CD4-positive, CD25-positive, alpha-beta regulatory T cell (primary cell): ENCODE results near the gene DEFB123. TPM values are rescaled to one million over a fixed set of nuclear protein-coding genes. Genes with fewer than 3 reads are reported as not detected.
A peak's percentile ranks its signal among the peaks of the same experiment; 100 is the strongest.

Experiments
- ATAC-seq, 2 donors: fragments of 150-1000 bp; cut with Tn5 transposase; one replicate each; pipeline ENCODE4 v1.10.0; 2021; ENCODE audit warnings: low read depth in 2 of 2, moderate number of reproducible peaks in 2 of 2, moderate library complexity in 1 of 2
- DNase-seq, 3 donors: peaks; one replicate each; pipeline versions ENCODE4 v3.0.0 to v3.0.0-alpha.2; 2012 to 2022; ENCODE audit warnings: mixed read lengths in 1 of 3
- H3K27ac ChIP-seq: one replicate; pipeline ENCODE4 v1.7.0; 2013; ENCODE audit warnings: mild to moderate bottlenecking, low read length; ENCODE audit not compliant: insufficient read depth, poor library complexity, severe bottlenecking
- H3K27me3 ChIP-seq: one replicate; pipeline ENCODE4 v1.7.0; 2013; ENCODE audit warnings: low read length; ENCODE audit not compliant: control insufficient read depth, insufficient read depth
- H3K36me3 ChIP-seq: one replicate; pipeline ENCODE4 v1.7.0; 2013; ENCODE audit warnings: mild to moderate bottlenecking, low read length, moderate library complexity; ENCODE audit not compliant: control insufficient read depth, insufficient read depth
- H3K4me1 ChIP-seq: 2 replicates; pipeline ENCODE4 v1.7.0; 2013; ENCODE audit warnings: mild to moderate bottlenecking, low read length; ENCODE audit not compliant: insufficient read depth, control insufficient read depth, poor library complexity, severe bottlenecking
- H3K4me3 ChIP-seq: one replicate; pipeline ENCODE4 v1.7.0; 2013; ENCODE audit warnings: low read depth, mild to moderate bottlenecking, low read length, moderate library complexity
- H3K9me3 ChIP-seq, 2 experiments: 1 replicate in 1 of 2; 2 replicates in 1 of 2; pipeline ENCODE4 v1.7.0; 2013; ENCODE audit warnings: low read length in 2 of 2, mild to moderate bottlenecking in 1 of 2, moderate library complexity in 1 of 2; ENCODE audit not compliant: control insufficient read depth in 2 of 2
- H3K27ac Mint-ChIP-seq, 3 donors: one replicate each; pipeline ENCODE4 v1.8.0; 2020 to 2022; ENCODE audit warnings: mild to moderate bottlenecking in 3 of 3, mixed read lengths in 3 of 3, moderate library complexity in 2 of 3
- H3K27me3 Mint-ChIP-seq: one replicate; pipeline ENCODE4 v1.8.0; 2022; ENCODE audit warnings: mild to moderate bottlenecking, mixed read lengths
- H3K36me3 Mint-ChIP-seq: one replicate; pipeline ENCODE4 v1.8.0; 2020; ENCODE audit warnings: mixed read lengths
- H3K4me1 Mint-ChIP-seq, 4 donors: one replicate each; pipeline ENCODE4 v1.8.0; 2020 to 2022; ENCODE audit warnings: mixed read lengths in 4 of 4, mild to moderate bottlenecking in 1 of 4
- H3K4me3 Mint-ChIP-seq, 4 donors: one replicate each; pipeline ENCODE4 v1.8.0; 2020 to 2022; ENCODE audit warnings: mild to moderate bottlenecking in 4 of 4, mixed read lengths in 4 of 4, moderate library complexity in 3 of 4
- H3K9me3 Mint-ChIP-seq, 7 donors: one replicate each; pipeline ENCODE4 v1.8.0; 2020 to 2022; ENCODE audit warnings: mixed read lengths in 7 of 7, mild to moderate bottlenecking in 3 of 7, moderate library complexity in 2 of 7
- polyA plus RNA-seq, 4 donors: library from polyadenylated mRNA; unstranded; fragments of 300-500 nt; fragmentation: Illumina TruSeq; gene quantifications; one replicate each; pipeline ENCODE4 v1.2.3, GENCODE V29; 2021
- total RNA-seq: library from RNA; stranded (reverse); gene quantifications from one replicate; pipeline ENCODE4 v1.2.3, GENCODE V29; 2022

The DEFB123 gene
- total and polyA plus RNA-seq, 5 donors from 2014 or later, result not detected

- Histone ChIP-seq H3K4me1 (no peaks in the 10 kb centered on the region), H3K4me3 (no peak overlapping the region), H3K27me3 (no peaks in the 10 kb centered on the region), H3K27ac (no peak overlapping the region), H3K9me3 (no peaks in the 10 kb centered on the region), H3K36me3 (no peaks in the 10 kb centered on the region)
- ATAC-seq, result no peak
- Mint-ChIP-seq H3K27ac (no peak overlapping the region), H3K27me3 (peaks cover 39% of the 10 kb centered on the region), H3K4me3 (no peak overlapping the region), H3K9me3 (peaks cover 0 to 6% (median 1%) of the 10 kb centered on the region in 7 donors), H3K36me3 (no peaks in the 10 kb centered on the region), H3K4me1 (peaks cover 0 to 11% (median 3%) of the 10 kb centered on the region in 4 donors)
- DNase-seq, result no peak
These were observed 35.3 kb downstream of the DEFB123 start for GRCh38 chr20:31475472-31476293.

- H3K4me3 ChIP-seq, result no peak overlapping the region
- H3K36me3 ChIP-seq, result no peaks in the 10 kb centered on the region
- H3K4me1 ChIP-seq, result no peaks in the 10 kb centered on the region
- Mint-ChIP-seq H3K27ac (no peak overlapping the region), H3K36me3 (no peaks in the 10 kb centered on the region), H3K27me3 (peaks cover 39% of the 10 kb centered on the region), H3K9me3 (peaks cover 0 to 6% (median 1%) of the 10 kb centered on the region in 7 donors), H3K4me1 (peaks cover 0 to 11% (median 3%) of the 10 kb centered on the region in 4 donors), H3K4me3 (no peak overlapping the region)
- no peaks in the 10 kb centered on the region for H3K27me3 ChIP-seq
- no peaks in the 10 kb centered on the region for H3K9me3 ChIP-seq
- ATAC-seq (no peak), DNase-seq (no peak)
- H3K27ac ChIP-seq, result no peak overlapping the region
These were observed 35.8 kb downstream of the DEFB123 start for GRCh38 chr20:31476294-31476585.

GRCh38 chr20:31476643-31477215 is 36.3 kb downstream of the DEFB123 start:
- DNase-seq, result no peak
- H3K4me3 ChIP-seq, result no peak overlapping the region
- H3K36me3 ChIP-seq, result no peaks in the 10 kb centered on the region
- Mint-ChIP-seq H3K27ac (no peak overlapping the region), H3K36me3 (no peaks in the 10 kb centered on the region), H3K27me3 (peaks cover 39% of the 10 kb centered on the region), H3K4me3 (no peak overlapping the region), H3K9me3 (peaks cover 0 to 6% (median 1%) of the 10 kb centered on the region in 7 donors), H3K4me1 (peaks cover 0 to 11% (median 3%) of the 10 kb centered on the region in 4 donors)
- H3K27me3 ChIP-seq, result no peaks in the 10 kb centered on the region
- no peaks in the 10 kb centered on the region for H3K4me1 ChIP-seq
- ATAC-seq, result no peak
- no peaks in the 10 kb centered on the region for H3K9me3 ChIP-seq
- no peak overlapping the region for H3K27ac ChIP-seq

DNA sequence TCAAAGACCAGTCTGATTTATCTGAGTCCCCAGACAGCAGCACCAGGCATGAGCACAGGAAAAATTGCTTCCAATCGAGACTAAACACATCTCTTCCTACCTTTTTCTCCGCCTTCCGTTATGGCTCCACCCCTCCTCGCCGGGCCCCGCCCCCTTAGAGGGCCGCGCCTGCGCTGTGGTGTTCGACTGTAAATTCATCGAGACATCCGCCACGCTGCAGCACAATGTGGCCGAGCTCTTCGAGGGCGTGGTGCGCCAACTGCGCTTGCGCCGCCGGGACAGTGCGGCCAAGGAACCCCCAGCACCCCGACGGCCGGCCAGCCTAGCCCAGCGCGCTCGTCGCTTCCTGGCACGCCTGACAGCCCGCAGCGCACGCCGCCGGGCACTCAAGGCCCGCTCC is 43.6 kb downstream of the DEFB123 start:
- Histone ChIP-seq H3K4me1 (no peaks in the 10 kb centered on the region), H3K27ac (no peak overlapping the region), H3K27me3 (peaks cover 3% of the 10 kb centered on the region), H3K9me3 (no peaks in the 10 kb centered on the region), H3K4me3 (no peak overlapping the region), H3K36me3 (no peaks in the 10 kb centered on the region)
- peaks cover 0 to 4% (median 0%) of the 10 kb centered on the region in 4 donors for H3K4me1 Mint-ChIP-seq
- H3K36me3 Mint-ChIP-seq, result peaks cover 3% of the 10 kb centered on the region
- DNase-seq (peak in 1 of 3 donors; percentile 16), ATAC-seq (no peak)
- peaks cover 0 to 2% (median 0%) of the 10 kb centered on the region in 7 donors for H3K9me3 Mint-ChIP-seq
- H3K4me3 Mint-ChIP-seq, result peak overlapping the region in 1 of 4 donors; percentile 28
- H3K27ac Mint-ChIP-seq, result no peak overlapping the region
- peaks cover 39% of the 10 kb centered on the region for H3K27me3 Mint-ChIP-seq

DNA sequence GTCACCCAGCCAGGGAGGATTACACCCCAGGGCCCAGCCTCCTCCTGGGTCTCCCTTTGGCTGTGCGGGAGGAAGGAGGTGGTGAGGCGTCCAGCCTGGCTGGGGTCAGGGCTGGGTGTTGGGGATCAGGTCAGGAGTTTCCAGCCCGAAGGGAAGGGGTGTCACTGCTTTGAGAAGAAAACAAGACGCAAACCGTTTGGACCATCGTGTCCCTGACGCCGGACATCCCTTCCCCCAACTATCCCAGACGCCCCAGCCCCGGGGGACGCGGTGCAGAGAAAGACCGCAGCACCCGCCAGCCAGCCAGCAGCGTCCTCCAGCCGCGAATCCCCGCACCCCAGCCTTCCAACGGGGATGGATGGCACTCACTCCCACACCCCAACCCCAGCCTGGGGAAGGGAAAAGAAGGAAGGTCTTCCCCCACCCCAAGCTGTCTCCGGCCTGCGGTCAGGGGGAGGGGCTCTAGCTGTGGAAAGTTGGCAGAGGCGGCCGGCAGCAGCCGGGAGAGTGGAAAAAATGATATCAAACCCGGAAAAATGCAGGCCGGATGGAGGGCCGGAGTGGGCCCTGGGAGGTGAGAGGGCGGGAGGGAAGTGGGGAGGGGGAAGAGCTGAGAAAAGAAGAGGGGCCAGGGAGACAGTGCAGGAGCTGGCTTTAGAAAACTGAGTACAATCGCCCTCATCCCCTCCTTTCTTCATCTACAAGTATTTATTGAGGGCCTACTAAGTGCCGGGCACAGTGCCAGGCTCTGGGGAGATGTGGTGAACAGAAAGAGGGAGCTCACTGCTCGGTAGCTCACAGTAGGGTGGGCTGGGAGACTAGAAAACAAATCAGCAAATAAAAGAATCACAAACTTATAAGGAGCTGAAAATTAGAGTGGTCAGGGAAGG is 45.3 kb downstream of the DEFB123 start:
- H3K36me3 ChIP-seq, result no peaks in the 10 kb centered on the region
- peaks cover 3% of the 10 kb centered on the region for H3K27me3 ChIP-seq
- H3K36me3 Mint-ChIP-seq, result peaks cover 3% of the 10 kb centered on the region
- H3K4me1 ChIP-seq, result no peaks in the 10 kb centered on the region
- no peak for ATAC-seq
- H3K9me3 Mint-ChIP-seq, result peaks cover 0 to 1% (median 0%) of the 10 kb centered on the region in 7 donors
- peaks cover 39% of the 10 kb centered on the region for H3K27me3 Mint-ChIP-seq
- no peak for DNase-seq
- H3K4me3 ChIP-seq, result no peak overlapping the region
- no peak overlapping the region for H3K27ac Mint-ChIP-seq
- H3K4me3 Mint-ChIP-seq, result no peak overlapping the region
- H3K9me3 ChIP-seq, result no peaks in the 10 kb centered on the region
- H3K4me1 Mint-ChIP-seq, result peaks cover 0 to 4% (median 0%) of the 10 kb centered on the region in 4 donors
- H3K27ac ChIP-seq, result no peak overlapping the region

DNA sequence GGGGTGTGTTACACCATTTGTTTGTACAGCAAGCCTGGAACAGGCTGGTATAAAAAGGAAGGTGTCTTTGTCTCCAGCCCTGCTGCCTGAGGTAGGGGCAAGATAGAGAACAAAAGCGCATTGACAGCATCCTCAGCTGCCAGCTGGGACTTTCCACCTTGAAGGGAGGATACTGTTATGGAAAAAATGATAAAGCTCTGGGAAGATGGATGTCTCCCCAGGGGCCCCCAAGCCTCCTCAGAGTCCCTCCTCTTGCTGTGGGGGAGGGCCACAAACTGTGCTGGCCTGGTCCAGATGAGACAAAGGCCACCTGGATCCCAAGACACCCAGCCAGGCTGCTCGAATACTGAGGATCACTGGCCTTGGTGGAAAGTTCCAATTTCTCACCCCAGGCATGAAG is 47.7 kb downstream of the DEFB123 start:
- Histone ChIP-seq H3K4me1 (no peaks in the 10 kb centered on the region), H3K27me3 (no peaks in the 10 kb centered on the region), H3K4me3 (no peak overlapping the region), H3K27ac (no peak overlapping the region), H3K9me3 (no peaks in the 10 kb centered on the region), H3K36me3 (no peaks in the 10 kb centered on the region)
- Mint-ChIP-seq H3K4me3 (no peak overlapping the region), H3K9me3 (no peaks in the 10 kb centered on the region), H3K27ac (no peak overlapping the region), H3K36me3 (no peaks in the 10 kb centered on the region), H3K4me1 (peaks cover 0 to 4% (median 0%) of the 10 kb centered on the region in 4 donors), H3K27me3 (peaks cover 35% of the 10 kb centered on the region)
- DNase-seq, result no peak
- ATAC-seq, result no peak

DNA sequence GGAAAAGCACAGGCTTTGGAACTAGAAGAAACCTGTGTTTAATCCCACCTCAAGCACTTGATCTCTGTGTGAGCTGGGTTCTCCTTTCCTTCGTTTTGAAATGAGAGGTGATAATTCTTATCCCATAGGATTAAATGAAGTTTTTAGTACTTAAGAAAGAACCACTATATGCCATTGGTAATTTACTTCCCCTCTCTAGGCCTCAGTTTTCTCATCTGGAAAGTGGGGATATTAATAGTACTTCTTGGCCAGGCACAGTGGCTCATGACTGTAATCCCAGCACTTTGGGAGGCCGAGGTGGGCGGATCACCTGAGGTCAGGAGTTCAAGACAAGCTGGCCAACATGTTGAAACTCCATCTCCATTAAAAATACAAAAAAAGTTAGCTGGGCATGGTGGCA is 48.7 kb downstream of the DEFB123 start:
- DNase-seq (no peak), ATAC-seq (no peak)
- Mint-ChIP-seq H3K27me3 (peaks cover 31% of the 10 kb centered on the region), H3K4me3 (no peak overlapping the region), H3K9me3 (no peaks in the 10 kb centered on the region), H3K36me3 (no peaks in the 10 kb centered on the region), H3K27ac (no peak overlapping the region), H3K4me1 (no peaks in the 10 kb centered on the region)
- H3K27ac ChIP-seq, result no peak overlapping the region
- H3K36me3 ChIP-seq, result no peaks in the 10 kb centered on the region
- H3K4me3 ChIP-seq, result no peak overlapping the region
- H3K9me3 ChIP-seq, result no peaks in the 10 kb centered on the region
- no peaks in the 10 kb centered on the region for H3K4me1 ChIP-seq
- no peaks in the 10 kb centered on the region for H3K27me3 ChIP-seq
